ENCODE data around the gene MFAP3L.

- TF ChIP-seq, protein P1, sequence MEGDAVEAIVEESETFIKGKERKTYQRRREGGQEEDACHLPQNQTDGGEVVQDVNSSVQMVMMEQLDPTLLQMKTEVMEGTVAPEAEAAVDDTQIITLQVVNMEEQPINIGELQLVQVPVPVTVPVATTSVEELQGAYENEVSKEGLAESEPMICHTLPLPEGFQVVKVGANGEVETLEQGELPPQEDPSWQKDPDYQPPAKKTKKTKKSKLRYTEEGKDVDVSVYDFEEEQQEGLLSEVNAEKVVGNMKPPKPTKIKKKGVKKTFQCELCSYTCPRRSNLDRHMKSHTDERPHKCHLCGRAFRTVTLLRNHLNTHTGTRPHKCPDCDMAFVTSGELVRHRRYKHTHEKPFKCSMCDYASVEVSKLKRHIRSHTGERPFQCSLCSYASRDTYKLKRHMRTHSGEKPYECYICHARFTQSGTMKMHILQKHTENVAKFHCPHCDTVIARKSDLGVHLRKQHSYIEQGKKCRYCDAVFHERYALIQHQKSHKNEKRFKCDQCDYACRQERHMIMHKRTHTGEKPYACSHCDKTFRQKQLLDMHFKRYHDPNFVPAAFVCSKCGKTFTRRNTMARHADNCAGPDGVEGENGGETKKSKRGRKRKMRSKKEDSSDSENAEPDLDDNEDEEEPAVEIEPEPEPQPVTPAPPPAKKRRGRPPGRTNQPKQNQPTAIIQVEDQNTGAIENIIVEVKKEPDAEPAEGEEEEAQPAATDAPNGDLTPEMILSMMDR (IDR thresholded peaks at IDR 0.05) = no peak
- TF ChIP-seq POLR2A (IDR thresholded peaks at IDR 0.05) = no peak
Measured at GRCh38 chr4:169948271-169948670, 77.9 kb downstream of the MFAP3L start.
